Amygdala (tissue), 56 donors: ENCODE results near the gene RERE.
"Not testable (repeated sequence)": the region's sequence is repeated elsewhere in the genome, so short reads cannot be mapped to it uniquely, and the experiment has no call there.

ENCODE experiments used
- DNase-seq, 56 donors: peaks; one replicate each; lab custom pipeline; 2025; lab: John Stamatoyannopoulos, UW

Gene RERE

GRCh38 chr1:8701794-8702471 is 115.5 kb downstream of the RERE start:
- DNase-seq: peak in 5 of 56 donors; percentile 8 to 28 (median 12)

DNA sequence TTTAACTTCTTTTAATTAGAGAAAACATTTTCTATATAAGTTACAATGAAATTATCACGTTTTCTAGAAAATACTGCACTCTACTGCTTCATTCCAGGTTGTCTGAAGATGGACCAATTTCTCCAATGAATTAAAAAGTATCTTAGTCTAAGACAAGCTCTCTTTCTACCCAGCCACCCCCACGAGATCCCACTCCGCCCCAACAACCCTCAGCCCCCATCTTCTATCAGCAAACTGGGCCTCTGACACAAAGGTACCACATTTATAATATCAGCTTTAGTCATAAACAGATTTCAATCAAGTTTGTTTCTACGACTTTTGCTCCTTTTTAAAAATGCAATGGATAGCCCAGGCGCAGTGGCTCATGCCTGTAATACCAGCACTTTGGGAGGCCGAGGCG is 117.8 kb downstream of the RERE start:
- no peak for DNase-seq

- DNase-seq: no peak
These were observed 118.4 kb downstream of the RERE start for GRCh38 chr1:8698937-8699447.

DNA sequence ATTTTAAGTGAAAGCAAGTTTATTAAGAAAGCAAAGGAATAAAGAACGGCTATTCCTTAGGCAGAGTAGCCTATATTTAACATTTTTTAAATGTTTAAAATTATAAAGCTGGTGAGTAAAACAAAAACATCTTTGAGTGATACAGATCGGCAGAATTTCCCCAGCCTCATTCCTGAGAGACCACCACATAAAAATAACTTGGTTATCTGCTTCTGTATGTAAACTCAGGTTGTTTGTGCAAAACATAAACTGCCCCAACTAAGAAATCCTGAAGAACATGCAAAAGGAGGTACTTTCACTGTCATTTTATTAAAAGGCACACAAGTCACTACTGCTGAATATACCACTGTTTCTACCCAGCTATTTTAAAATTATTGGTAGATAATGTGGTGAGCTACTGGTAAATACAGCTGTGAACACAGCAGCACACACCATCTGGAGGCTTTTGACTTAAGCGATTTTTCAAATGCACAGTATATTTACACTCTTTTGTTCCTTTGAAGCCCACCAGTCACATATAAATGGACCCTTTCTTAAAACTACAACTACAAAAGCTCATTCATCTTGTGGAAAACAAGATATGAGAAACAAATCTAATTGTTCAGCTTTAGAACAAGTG is 119.3 kb downstream of the RERE start:
- DNase-seq: no peak

- DNase-seq: not testable (repeated sequence)
These were observed 122.0 kb downstream of the RERE start for GRCh38 chr1:8695442-8695841.

DNA sequence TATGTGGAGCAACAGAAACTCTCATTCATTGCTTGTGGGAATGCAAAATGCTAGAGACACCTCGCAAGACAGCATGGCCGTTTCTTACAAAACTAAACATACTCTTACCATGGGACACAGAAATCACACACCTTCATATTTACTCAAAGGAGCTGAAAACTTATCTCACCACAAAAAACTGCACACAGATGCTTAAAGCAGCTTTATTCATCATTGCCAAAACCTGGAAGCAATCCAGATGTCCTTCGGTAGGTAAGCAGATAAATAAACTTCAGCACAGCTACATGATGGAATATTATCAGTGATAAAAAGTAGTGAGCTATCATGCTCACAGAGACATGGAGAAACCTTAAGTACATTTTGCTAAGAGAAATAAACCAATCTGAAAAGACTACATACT is 124.3 kb downstream of the RERE start:
- DNase-seq: no peak

GRCh38 chr1:8691662-8692061 is 125.8 kb downstream of the RERE start:
- no peak for DNase-seq

DNA sequence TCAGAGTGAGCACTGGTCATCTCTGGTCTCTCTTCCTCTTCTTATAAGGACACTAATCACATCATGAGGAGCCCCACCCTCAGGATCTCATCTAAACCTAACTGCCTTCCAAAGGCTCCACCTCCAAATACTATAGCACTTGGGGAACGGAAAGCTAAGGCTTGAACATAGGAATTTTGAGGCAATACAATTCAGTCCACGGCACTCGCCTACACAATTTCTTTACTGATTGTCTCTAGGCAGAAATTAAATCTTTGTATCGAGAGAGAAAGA is 127.3 kb downstream of the RERE start:
- DNase-seq: no peak

- DNase-seq: no peak
These were observed 127.8 kb downstream of the RERE start for GRCh38 chr1:8689431-8690252.

DNA sequence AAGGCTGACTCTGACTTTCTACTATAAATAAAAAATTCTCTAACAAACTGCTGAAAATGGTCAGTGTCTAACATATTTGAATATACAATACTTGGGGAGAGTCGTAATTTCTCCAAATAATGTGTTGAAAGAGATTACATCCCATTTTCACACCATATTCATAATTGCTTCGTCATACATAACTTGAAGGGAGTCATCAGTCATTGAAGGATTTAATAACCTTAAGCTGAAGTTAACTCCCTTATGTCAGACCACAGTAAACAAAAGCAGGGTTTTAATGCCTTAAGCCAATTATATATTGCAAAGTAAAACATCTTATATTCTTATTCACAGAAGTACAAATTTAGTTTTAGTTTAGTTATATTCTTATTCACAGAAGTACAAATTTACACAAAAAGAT is 129.9 kb downstream of the RERE start:
- DNase-seq: no peak

- peak in 2 of 56 donors; percentile 7 to 20 for DNase-seq
These were observed 130.4 kb downstream of the RERE start for GRCh38 chr1:8687039-8687438.

- DNase-seq: no peak
These were observed 132.0 kb downstream of the RERE start for GRCh38 chr1:8685463-8685862.

DNA sequence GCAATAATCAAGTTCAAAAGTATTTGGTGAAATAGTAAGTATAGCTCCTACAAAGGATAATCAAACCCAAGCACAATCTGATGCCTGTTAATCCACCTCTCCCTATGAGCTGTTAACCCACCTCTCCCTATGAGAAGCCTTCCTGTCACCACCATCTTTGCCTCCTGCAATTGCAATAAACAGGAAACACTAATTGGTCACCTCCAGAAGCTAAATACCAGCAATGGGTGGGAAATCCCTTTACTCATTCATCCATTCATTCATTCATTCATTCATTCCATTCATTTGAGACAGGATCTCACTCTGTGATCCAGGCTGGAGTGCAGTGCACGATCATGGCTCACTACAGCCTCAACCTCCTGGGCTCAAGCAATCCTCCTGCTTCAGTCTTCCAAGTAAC is 132.8 kb downstream of the RERE start:
- no peak for DNase-seq

DNA sequence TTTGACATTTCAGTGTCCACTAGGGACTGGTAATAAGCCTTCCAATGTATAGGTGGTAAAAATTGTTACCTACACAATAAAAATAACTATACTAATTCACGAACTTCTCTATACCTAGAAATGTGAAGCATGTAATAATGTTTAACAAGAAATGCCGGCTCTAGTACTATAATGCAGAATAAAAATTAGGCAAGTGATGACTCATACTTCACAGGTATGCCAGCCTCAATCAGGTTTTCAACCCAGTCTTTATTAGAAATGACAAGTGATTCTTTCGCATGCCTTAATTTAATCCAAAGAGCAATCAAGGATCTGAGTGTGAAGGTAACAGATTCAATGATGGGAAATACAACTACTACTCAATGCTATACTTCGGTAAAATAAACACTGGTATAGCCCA is 134.9 kb downstream of the RERE start:
- DNase-seq: no peak

GRCh38 chr1:8681911-8682310 is 135.5 kb downstream of the RERE start:
- no peak for DNase-seq

GRCh38 chr1:8680664-8681650 is 136.5 kb downstream of the RERE start:
- DNase-seq: peak in 1 of 56 donors; percentile 24

DNA sequence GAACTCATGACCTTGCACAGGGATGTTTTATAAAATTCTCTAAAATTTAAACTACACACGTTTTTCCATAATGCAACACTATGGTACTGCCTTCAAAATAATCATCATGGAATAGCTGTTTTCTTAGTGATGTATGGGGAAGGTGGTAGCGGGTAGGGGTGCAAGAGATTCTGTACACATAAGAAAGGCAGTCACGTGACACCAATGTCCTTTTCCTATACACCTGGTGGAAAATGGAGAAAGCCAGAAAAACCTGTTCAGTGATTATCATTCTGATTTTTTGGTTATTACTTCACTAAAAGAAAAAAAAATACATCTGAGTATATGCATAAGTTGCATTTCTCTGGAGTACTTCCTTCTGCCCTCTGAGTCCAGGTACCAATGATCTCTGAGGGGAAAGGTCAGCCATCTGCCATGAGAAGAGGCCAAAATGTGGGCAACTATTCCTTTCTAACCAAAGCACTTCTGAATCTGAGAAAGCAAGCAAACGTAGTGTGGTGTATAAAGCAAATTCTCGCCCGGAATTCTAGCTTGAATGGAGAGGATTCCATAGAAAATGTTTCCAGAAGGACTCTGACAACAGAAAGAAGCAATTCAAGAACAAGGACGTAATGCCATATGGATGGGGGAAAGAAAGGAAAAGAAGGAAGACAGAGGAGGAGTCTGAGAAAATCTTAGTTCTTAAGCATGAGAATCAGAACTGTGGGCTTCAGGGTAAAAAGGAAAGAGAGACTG is 137.3 kb downstream of the RERE start:
- DNase-seq: no peak

GRCh38 chr1:8679395-8679800 is 138.0 kb downstream of the RERE start:
- DNase-seq: no peak

- DNase-seq: no peak
These were observed 138.6 kb downstream of the RERE start for GRCh38 chr1:8678673-8679394.
